ENCODE data around the gene OR4C45.
"Not testable (repeated sequence)": the region's sequence is repeated elsewhere in the genome, so short reads cannot be mapped to it uniquely, and the experiment has no call there.

Gene OR4C45

DNA sequence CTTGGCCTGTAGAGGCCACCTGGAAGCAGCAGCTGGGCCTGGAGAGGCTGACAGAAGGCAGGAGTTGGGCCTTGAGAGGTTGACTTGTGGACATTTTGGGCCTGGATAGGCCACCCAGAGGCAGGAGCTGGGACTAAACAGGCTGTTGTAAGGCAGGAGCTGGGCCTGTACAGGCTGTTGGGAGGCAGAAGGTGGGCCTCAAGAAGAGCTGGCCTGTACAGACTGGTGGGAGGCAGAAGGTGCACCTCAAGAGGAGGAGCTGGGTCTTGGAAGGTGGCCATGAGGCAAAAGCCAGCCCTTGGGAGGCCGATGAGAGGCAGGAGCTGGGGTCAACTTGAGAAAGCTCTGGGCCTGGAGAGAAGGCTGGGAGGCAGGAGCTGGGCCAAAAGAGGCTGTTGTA lies 45.3 kb downstream of the OR4C45 start:
- no peak overlapping the region for H3K27ac ChIP-seq
- no peak for DNase-seq (ENCODE audit: low spot score)
- no peak for TF ChIP-seq CTCF (IDR thresholded peaks at IDR 0.05)
- no peak overlapping the region for H3K4me3 ChIP-seq

DNA sequence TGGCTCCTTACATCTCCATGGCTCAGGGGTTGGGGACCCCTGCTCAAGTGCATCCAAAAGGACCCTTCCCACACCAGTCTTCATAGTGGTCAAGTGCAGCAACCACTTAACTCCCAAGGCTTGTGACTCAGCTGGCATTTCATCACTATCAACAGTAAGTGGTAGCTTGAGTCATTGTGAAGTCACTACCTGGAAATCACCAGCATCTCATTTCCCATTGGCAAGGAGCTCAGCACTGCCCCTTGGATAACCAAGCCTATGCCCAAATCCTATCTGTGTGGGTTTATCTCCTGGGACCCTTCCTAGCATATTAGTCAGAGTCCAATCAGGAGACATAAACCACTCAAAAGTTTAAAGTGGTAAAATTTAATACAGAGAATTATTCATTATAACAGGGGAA lies 46.3 kb downstream of the OR4C45 start:
- H3K27ac ChIP-seq; H3K4me3 ChIP-seq; DNase-seq (ENCODE audit: low spot score): not testable (repeated sequence)

DNA sequence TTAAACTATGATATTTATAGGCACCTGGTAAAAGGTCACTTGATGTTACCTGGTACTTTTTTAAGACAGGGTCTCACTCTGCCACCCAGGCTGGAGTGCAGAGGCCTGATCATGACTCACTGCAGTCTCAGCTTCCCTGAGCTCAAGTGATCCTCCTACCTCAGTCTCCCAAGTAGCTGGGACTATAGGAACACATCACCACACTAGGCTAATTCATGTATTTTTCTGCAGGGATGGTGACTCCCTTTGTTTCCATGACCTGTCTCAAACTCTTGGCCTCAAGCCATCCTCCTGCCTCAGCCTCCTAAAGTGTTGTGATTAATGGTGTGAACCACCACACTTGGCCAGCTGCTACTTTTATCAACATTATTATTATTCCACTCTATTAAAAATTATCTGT lies 47.6 kb downstream of the OR4C45 start:
- TF ChIP-seq CTCF (IDR thresholded peaks at IDR 0.05): no peak
- H3K4me3 ChIP-seq: no peak overlapping the region
- no peak overlapping the region for H3K27ac ChIP-seq
- no peak for DNase-seq (ENCODE audit: low spot score)

All from coronary artery (tissue), 2 donors.